GM23338 (cell line): Measurements from ENCODE around the gene NUP43.

Source experiments
- CREB1 ChIP-seq: fragments of 250-450 bp; sonication (Bioruptor Pico); IDR thresholded peaks from 2 replicates; pipeline ENCODE4 v1.5.0; 2020; ENCODE audit warnings: low read depth, mild to moderate bottlenecking, moderate library complexity
- CTCF ChIP-seq, 2 experiments: fragments of 200-600 bp in 1 of 2; sonication (generic) in 1 of 2; conservative IDR thresholded peaks; 2 replicates each; pipeline versions ENCODE4 v1.5.1 to v1.6.1; 2016 to 2017; ENCODE audit warnings: antibody characterized with exemption in 2 of 2, low read depth in 2 of 2, mild to moderate bottlenecking in 2 of 2, moderate library complexity in 1 of 2
- ETS1 ChIP-seq: IDR thresholded peaks from 2 replicates; pipeline ENCODE4 v1.6.1; 2016; ENCODE audit warnings: antibody characterized with exemption
- EZH2 ChIP-seq: fragments of 200-600 bp; sonication (generic); IDR thresholded peaks from one replicate; pipeline ENCODE4 v1.8.0; 2017; ENCODE audit warnings: antibody characterized with exemption, mild to moderate bottlenecking, low read depth; ENCODE audit not compliant: unreplicated experiment
- EZH2phosphoT487 ChIP-seq: fragments of 200-600 bp; sonication (generic); IDR thresholded peaks from one replicate; pipeline ENCODE4 v1.8.1; 2018; ENCODE audit warnings: antibody characterized with exemption; ENCODE audit not compliant: unreplicated experiment
- JUNB ChIP-seq: IDR thresholded peaks from one replicate; pipeline ENCODE4 v1.6.1; 2016; ENCODE audit warnings: antibody characterized with exemption; ENCODE audit not compliant: unreplicated experiment
- NANOG ChIP-seq: IDR thresholded peaks from 2 replicates; pipeline ENCODE4 v1.6.1; 2016; ENCODE audit warnings: antibody characterized with exemption, borderline replicate concordance
- POLR2AphosphoS5 ChIP-seq: IDR thresholded peaks from 2 replicates; pipeline ENCODE4 v1.6.1; 2016; ENCODE audit warnings: antibody characterized with exemption, low read depth
- REST ChIP-seq: IDR thresholded peaks from one replicate; pipeline ENCODE4 v1.6.1; 2018; ENCODE audit warnings: antibody characterized with exemption; ENCODE audit not compliant: unreplicated experiment
- STAT1 ChIP-seq: IDR thresholded peaks from one replicate; pipeline ENCODE4 v1.6.1; 2016; ENCODE audit warnings: antibody characterized with exemption; ENCODE audit not compliant: unreplicated experiment
- ZNF114 ChIP-seq: fragments of 250-450 bp; sonication (Bioruptor Pico); IDR thresholded peaks from 2 replicates; pipeline ENCODE4 v1.5.0; 2020; ENCODE audit warnings: mild to moderate bottlenecking, moderate library complexity

- no peak for TF ChIP-seq CREB1 (CRISPR knock-in tag)
- TF ChIP-seq POLR2AphosphoS5 = no peak
- TF ChIP-seq EZH2 = no peak
- TF ChIP-seq CTCF (conservative IDR thresholded peaks at IDR 0.05; ENCODE audit: low read depth in 2 of 2) = no peak
- no peak for TF ChIP-seq EZH2phosphoT487
- TF ChIP-seq ZNF114 (CRISPR knock-in tag) = no peak
- TF ChIP-seq JUNB = no peak
- TF ChIP-seq REST = no peak
- no peak for TF ChIP-seq ETS1
- TF ChIP-seq STAT1 = no peak
- TF ChIP-seq NANOG = no peak
Measured at GRCh38 chr6:149769676-149770075, 23.3 kb upstream of the NUP43 start.
